Stomach (tissue), 9 donors: ENCODE measurements around the gene CAMSAP2. TPM values are rescaled to one million over a fixed set of nuclear protein-coding genes. Genes with fewer than 3 reads are reported as not detected.
A peak's percentile ranks its signal among the peaks of the same experiment; 100 is the strongest.

Experiments
- DNase-seq, 2 donors: peaks; one replicate each; pipeline versions ENCODE4 v3.0.0 to v3.0.0-alpha.2; 2013 to 2019
- H3K27ac ChIP-seq, 5 donors: fragments of 200-600 bp in 4 of 5; sonication (generic) in 4 of 5; one replicate each; pipeline ENCODE4 v1.5.1; 2013 to 2019; ENCODE audit warnings: mild to moderate bottlenecking in 1 of 5, moderate library complexity in 1 of 5
- H3K27me3 ChIP-seq, 3 donors: fragments of 200-600 bp; sonication (generic); one replicate each; pipeline ENCODE4 v1.5.1; 2017 to 2019; ENCODE audit warnings: mixed run types in 1 of 3
- H3K36me3 ChIP-seq, 4 donors: fragments of 200-600 bp; sonication (generic); 1 replicate in 3 of 4; 2 replicates in 1 of 4; pipeline ENCODE4 v1.5.1; 2016 to 2019
- H3K4me1 ChIP-seq, 4 donors: fragments of 200-600 bp; sonication (generic); one replicate each; pipeline ENCODE4 v1.5.1; 2016 to 2019
- H3K4me3 ChIP-seq, 4 donors: fragments of 200-600 bp; sonication (generic) in 3 of 4; one replicate each; pipeline ENCODE4 v1.5.1; 2016 to 2019; ENCODE audit warnings: mild to moderate bottlenecking in 1 of 4
- H3K9me3 ChIP-seq, 4 donors: fragments of 200-600 bp; sonication (generic); one replicate each; pipeline ENCODE4 v1.5.1; 2016 to 2019
- CTCF ChIP-seq, 7 experiments: fragments of 450-650 bp in 4 of 7; fragments of 200-600 bp in 3 of 7; sonication (generic) in 3 of 7; IDR thresholded peaks; one replicate each; pipeline ENCODE4 v1.5.1; 2016 to 2019; ENCODE audit warnings: antibody characterized with exemption in 7 of 7, control low read depth in 2 of 7, mild to moderate bottlenecking in 1 of 7
- EP300 ChIP-seq: sonication (generic); formaldehyde crosslinking; IDR thresholded peaks from one replicate; pipeline ENCODE4 v1.6.1; 2017; ENCODE audit warnings: antibody characterized with exemption
- POLR2A ChIP-seq, 4 donors: fragments of 450-650 bp; IDR thresholded peaks; one replicate each; pipeline ENCODE4 v1.6.1; 2016; ENCODE audit warnings: antibody characterized with exemption in 4 of 4, control low read depth in 2 of 4, mild to moderate bottlenecking in 1 of 4, moderate library complexity in 1 of 4
- POLR2AphosphoS5 ChIP-seq, 3 donors: sonication (generic); formaldehyde crosslinking; IDR thresholded peaks; one replicate each; pipeline ENCODE4 v1.6.1; 2016; ENCODE audit warnings: antibody characterized with exemption in 3 of 3
- WGBS, 5 donors: extraction: QIAGEN DNeasy Blood & Tissue Kit in 3 of 5; methylation state at CpG; one replicate each; pipeline versions ENCODE4 v1.1.5 to v1.1.7; 2013 to 2018; 5-methylcytosine and 5-hydroxymethylcytosine counted together
- intact Hi-C: fragments of 100-400 bp; cut with DNase I; formaldehyde crosslinking; loops from one replicate; pipeline ENCODE4 v1.15.1; 2023; ENCODE audit warnings: low total_unique reads
- polyA plus RNA-seq, 3 donors: library from polyadenylated mRNA; stranded (reverse); fragments of 200-250 nt; gene quantifications; one replicate each; pipeline ENCODE4 v1.2.3, GENCODE V29; 2013
- total RNA-seq, 5 donors: library from RNA; depleted of rRNA; stranded (reverse); fragments of >200 nt; gene quantifications; one replicate each; pipeline versions ENCODE4 v1.1.0 to v1.2.3, GENCODE V29; 2014 to 2016
- donor health status: healthy with polysubstance abuse.
- donor health status: Bipolar disorder and iron deficiency.
- donor health status: healthy.

CAMSAP2 gene
- total and polyA plus RNA-seq, 8 donors, result 4.5 to 35.4 (median 7.5) TPM

- TF ChIP-seq EP300 (no peak), POLR2AphosphoS5 (IDR thresholded peaks at IDR 0.05) (peak in 2 of 3 donors; percentile 71 to 81)
- peak overlapping the region; percentile 82 to 91 (median 84) for H3K27ac ChIP-seq
- H3K4me1 ChIP-seq, result peaks cover 3 to 46% (median 20%) of the 10 kb centered on the region in 4 donors
- intact Hi-C loops, result no loop called here
- DNase-seq, result peak; percentile 78 to 95
- H3K36me3 ChIP-seq, result peaks cover 10 to 37% (median 19%) of the 10 kb centered on the region in 4 donors
- H3K4me3 ChIP-seq, result peak overlapping the region; percentile 35 to 52 (median 42)
- no peaks in the 10 kb centered on the region for H3K9me3 ChIP-seq
- WGBS, 5 donors, result 33 to 71% (median 43%) methylated on average over 6 to 10 of the region's 10 CpGs
- H3K27me3 ChIP-seq, result peaks cover 0 to 4% (median 1%) of the 10 kb centered on the region in 3 donors
Measured at GRCh38 chr1:200896531-200897196, 158.0 kb downstream of the CAMSAP2 start.

- TF ChIP-seq POLR2AphosphoS5 (IDR thresholded peaks at IDR 0.05) (no peak), CTCF (IDR thresholded peaks at IDR 0.05) (no peak), POLR2A (IDR thresholded peaks at IDR 0.05) (no peak), EP300 (no peak)
- WGBS, 5 donors, result 73 to 85% (median 77%) methylated on average over 5 of the region's 5 CpGs
- no peak for DNase-seq
- peaks cover 10 to 42% (median 20%) of the 10 kb centered on the region in 4 donors for H3K36me3 ChIP-seq
- peaks cover 0 to 46% (median 16%) of the 10 kb centered on the region in 4 donors for H3K4me1 ChIP-seq
- intact Hi-C loops, result no loop called here
- H3K9me3 ChIP-seq, result no peaks in the 10 kb centered on the region
- H3K27ac ChIP-seq, result peak overlapping the region; percentile 47 to 91 (median 82)
- no peaks in the 10 kb centered on the region for H3K27me3 ChIP-seq
- H3K4me3 ChIP-seq, result peak overlapping the region in 3 of 4 donors; percentile 5 to 52 (median 24)
Measured at GRCh38 chr1:200897259-200897658, 158.6 kb downstream of the CAMSAP2 start.

DNA sequence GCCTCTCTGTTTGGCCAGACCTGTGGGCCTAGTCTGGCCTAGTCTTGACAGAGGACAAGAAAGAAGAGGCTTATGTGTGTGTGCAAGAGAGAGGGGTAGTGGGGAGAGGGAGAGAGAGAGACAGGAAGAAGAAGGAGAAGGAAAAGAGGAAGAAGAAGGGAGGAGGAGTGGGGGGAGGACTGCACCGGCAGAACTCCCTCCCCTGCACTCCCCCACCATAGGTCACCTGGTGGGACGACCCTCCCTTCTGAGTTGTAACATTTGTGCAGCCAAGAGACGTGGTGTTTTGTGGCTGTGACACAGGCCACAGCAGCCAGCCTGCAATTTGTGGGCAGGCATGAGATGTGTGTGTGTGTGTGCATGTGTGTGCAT is 160.3 kb downstream of the CAMSAP2 start:
- no peak overlapping the region for H3K27ac ChIP-seq
- peaks cover 0 to 48% (median 11%) of the 10 kb centered on the region in 4 donors for H3K4me1 ChIP-seq
- intact Hi-C loops, result no loop called here
- no peaks in the 10 kb centered on the region for H3K9me3 ChIP-seq
- 45 to 52% (median 48%) methylated on average over 3 of the region's 3 CpGs for WGBS, 5 donors
- no peak for DNase-seq
- TF ChIP-seq POLR2A (IDR thresholded peaks at IDR 0.05) (no peak), POLR2AphosphoS5 (IDR thresholded peaks at IDR 0.05) (no peak), CTCF (IDR thresholded peaks at IDR 0.05) (no peak), EP300 (no peak)
- H3K27me3 ChIP-seq, result no peaks in the 10 kb centered on the region
- peaks cover 10 to 51% (median 22%) of the 10 kb centered on the region in 4 donors for H3K36me3 ChIP-seq
- no peak overlapping the region for H3K4me3 ChIP-seq

GRCh38 chr1:200899451-200899915 is 160.8 kb downstream of the CAMSAP2 start:
- H3K36me3 ChIP-seq, result peaks cover 10 to 56% (median 22%) of the 10 kb centered on the region in 4 donors
- no peak for TF ChIP-seq CTCF (IDR thresholded peaks at IDR 0.05)
- no peak overlapping the region for H3K27ac ChIP-seq
- intact Hi-C loops, result no loop called here
- no peaks in the 10 kb centered on the region for H3K9me3 ChIP-seq
- WGBS, 5 donors, result 87 to 91% (median 89%) methylated on average over 10 of the region's 10 CpGs
- H3K27me3 ChIP-seq, result no peaks in the 10 kb centered on the region
- no peak for DNase-seq
- peaks cover 0 to 51% (median 11%) of the 10 kb centered on the region in 4 donors for H3K4me1 ChIP-seq
- H3K4me3 ChIP-seq, result no peak overlapping the region
